Activated CD8-positive, alpha-beta memory T cell treated with anti-CD3 and anti-CD28 coated beads, Interleukin-2, amount 50 U/mL, for 24 hours (primary cell): ENCODE results near the gene ALDH1L2.

Source experiments
- DNase-seq: peaks from one replicate; pipeline ENCODE4 v3.0.0-alpha.2; 2020; ENCODE audit errors: extremely low read depth

The ALDH1L2 gene

DNA sequence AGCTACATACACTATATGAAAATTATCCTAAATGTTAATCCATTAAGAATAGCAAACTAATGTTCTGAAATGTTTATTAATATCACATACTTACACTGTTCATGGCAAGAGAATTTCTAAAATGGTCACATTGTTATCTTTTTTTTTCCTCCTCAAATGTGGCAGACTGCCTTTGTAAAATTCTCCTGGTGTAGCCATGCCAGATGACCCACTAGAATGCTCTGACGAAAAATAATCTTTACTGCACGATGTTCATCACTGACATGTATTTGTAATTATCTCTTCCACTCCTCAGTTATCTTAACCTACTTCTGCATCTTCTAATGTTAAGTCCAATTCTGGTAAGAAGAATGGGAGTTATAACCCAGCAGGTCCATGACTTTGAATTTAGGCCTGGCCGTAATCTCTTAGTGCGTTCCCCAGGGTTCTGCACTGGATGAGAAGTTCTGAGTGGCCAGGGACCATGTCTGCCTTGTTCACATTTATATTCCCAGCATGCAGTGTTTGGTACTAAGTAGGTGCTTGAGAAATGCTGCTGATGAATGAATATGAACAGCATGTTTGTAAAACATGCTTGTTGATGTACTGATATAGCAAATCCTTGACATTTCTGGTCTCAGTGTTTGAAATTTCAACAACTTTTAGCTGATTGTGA is 51.4 kb downstream of the ALDH1L2 start:
- no peak for DNase-seq

DNA sequence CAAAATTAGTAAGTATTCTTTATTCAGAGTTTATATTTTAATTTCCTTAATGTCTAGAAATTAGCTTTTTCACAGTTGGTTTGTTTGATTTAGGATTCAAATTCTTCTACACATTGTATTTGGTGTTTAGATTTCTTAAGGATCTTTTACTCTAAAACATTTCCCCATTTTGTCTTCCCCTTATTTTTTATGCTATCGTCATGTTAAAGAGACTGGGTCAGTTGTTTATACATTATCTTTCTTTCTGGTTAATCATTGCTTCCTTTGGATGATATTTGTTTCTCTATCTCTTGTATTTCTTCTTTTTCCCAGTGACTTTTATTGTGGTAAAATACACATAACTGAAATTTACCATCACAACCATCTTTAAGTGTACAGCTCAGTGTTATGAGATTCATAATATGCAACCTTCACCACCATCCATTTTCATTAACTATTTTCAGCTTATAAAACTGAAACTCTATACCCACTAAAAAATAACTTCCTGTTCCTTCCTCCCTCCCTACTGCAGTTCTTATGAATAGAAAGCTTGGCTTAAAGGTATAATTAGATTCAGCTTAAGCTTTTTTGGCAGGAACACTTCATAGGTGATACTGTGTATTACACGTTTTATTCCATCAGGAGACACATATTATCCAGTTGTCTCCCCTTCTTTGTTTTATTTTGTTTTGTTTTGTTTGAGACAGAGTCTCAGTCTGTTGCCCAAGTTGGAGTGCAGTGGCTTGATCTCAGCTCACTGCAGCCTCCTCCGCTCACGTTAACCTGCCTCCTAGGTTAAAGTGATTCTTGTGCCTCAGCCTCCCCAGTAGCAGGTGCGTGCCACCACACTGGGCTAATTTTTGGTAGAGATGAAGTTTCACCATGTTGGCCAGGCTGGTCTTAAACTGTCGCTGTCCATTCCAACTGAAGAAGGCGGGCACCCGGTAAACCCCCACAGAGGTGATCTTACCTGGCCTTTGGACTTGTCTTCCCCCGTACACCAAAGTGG is 53.1 kb downstream of the ALDH1L2 start:
- no peak for DNase-seq

DNA sequence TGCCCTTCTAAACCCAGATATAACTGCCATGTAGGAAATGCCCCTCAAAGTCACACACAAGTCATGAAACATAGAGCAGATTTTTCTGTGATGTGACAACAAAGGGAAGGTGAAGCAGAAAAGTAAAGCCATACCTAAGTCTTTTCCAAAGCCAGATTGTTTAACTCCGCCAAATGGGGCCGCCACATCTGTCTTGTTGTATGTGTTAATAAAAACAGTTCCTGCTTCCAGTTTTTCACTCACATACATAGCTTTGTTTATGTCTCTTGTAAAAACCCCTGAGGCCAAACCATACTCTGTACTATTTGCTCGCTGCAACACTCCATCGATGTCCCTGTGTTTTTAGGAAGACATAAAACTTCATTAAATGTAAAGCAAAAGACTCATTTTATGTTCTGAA is 57.8 kb downstream of the ALDH1L2 start:
- no peak for DNase-seq

DNA sequence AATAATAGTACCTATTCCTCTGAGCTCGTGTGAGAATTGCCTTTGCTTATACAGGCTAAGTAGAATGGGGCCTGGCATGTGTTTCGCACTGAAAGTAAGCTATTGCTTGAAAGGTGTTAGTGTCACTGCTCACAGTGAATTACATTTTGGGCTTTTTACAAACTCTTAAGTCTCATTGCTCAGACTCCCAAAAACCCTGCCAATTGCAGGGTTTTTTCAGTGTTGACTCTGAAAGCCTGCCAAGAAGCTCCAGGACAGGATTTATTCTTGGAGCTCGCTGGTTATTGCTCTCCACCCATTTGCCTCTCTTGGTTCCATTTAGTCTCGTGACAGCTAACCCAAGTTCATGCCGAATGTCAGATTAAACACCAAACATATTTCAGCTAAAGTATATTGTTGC is 58.4 kb downstream of the ALDH1L2 start:
- no peak for DNase-seq

DNA sequence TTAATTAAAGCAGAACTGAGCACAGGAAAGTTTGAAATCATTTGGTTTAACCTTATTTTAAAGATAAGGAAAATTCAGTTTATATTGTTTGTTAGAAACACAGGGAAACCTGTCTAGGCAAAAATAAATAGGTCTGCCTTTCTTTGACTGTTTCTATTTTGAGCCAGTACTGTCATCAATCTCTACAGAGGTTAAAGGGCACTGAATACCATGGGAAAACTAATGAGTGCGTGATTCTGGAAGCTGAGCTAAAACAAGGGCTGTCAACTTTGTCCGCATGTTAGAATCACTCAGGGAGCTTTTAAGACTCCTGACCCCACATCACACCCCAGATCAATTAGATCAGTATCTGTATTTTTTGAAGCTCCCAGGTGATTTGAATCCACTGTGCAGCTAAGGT is 59.3 kb downstream of the ALDH1L2 start:
- no peak for DNase-seq

DNA sequence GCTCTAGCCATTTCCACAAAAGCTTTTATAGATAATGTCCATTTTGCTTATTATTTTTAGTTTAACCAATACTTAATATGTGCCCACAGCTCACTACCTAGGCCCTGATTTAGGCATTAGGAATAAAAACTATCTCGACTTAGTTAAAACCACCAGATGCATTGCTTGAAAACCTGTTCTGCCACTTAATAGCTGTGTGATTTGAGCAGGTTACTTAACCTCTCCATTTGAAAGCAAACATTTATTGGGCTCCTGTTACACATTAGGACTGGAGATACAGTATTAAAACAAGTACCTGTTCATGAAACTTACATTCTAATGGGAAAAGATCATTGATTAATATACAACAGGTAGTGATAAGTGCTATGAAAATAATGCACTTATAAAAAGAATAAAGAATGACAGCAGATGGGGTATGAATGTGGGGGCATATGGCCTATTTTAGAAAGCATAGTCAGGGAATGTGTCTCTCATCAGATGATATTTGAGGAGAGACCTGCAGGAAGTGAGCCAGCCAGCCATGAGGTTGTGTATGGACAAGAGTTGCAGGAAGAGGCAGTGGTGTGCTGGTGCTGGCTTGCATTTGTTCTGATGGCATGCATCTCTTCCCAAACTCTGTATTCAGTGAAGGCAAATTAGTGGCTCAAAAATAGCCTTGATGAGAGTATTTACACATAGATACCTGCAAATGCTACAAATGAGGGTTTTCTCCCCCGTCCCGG is 63.9 kb downstream of the ALDH1L2 start:
- no peak for DNase-seq

DNA sequence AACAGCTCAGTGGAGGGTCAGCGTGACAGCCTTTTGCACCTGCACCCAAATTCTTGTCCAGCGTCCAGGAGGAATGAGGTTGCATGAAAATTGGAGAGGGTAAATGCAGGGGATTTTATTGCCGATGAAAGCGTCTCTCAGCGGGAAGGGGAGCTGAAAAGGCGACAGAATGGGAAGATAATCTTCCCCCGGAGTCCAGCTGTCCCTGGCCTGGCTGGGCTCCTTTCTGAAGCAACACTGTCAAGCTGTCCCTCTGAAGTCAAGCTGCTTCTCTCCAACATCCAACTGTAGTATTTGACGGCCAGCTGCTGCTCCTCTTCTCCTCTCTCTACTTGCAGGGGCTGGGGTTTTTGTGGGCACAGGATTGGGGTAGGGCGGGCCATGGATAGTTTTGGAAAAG is 65.5 kb downstream of the ALDH1L2 start:
- no peak for DNase-seq

DNA sequence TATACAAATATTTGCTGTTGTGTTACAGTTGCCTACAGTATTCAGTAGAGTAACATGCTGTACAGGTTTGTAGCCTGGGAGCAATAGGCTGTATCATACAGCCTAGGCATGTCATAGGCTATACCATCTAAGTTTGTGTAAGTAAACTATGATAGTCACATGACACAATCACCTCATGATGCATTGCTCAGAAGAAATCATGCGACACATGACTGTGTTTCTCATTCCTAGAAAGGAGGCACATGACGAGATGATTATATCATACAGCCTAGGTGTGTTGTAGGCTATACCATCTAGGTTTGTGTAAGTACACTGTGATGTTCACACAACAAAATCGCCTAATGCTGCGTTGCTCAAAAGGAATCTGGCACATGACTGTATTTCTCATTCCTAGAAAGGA is 66.2 kb downstream of the ALDH1L2 start:
- no peak for DNase-seq

DNA sequence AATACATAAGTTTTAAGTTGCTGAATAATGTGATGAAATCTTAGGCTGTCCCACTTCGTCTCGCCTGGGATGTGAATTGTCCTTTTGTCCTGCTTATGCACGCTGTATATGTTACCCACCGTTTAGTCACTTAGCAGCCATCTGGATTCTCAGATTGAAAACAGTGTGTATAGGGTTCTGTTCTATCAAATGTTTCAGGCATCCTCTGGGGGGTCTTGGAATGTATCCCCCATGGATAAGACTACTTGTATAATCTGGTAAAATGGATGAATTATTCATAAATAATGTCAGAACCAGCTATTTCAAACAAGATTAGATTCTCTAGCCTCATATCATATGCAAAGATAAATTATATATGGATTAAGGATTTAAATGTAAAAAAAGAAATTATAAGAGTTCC is 68.7 kb downstream of the ALDH1L2 start:
- no peak for DNase-seq

DNA sequence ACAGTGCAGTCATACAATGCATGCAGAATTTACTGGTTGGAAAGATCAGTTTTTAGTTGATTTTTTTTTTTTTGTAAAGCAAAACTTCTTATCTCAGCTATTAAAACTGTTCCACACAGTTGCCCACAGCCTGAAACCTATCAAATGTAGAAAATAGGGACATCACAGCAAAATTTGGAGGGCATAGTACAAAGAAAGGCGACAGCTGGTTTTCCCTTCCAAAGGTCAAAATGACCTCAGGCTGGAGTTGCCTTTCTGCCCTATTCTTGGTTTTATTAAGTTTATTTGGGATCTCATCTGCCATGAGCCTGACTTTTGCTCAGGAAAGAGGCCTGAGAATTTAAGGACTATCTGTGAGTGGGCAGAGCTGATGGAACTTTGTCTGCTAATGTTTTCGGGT is 69.7 kb downstream of the ALDH1L2 start:
- DNase-seq = no peak

DNA sequence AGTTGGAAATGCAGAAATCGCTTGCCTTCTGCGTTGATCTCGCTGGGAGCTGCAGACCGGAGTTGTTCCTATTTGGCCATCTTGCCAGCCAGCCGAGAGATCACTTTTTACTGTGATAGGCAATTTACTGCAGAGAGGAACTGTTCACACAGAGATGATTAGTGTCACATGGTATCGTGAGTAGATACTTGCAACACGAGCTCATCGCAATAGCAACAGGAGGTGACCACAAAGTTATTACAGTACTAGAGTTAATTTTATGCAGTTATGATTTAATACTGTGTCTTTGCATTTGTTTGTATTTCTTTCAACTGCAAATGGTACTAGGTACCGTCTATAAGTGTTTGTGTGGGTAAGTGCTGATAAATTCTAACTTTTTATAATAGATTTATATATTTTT is 70.4 kb downstream of the ALDH1L2 start:
- DNase-seq = no peak

DNA sequence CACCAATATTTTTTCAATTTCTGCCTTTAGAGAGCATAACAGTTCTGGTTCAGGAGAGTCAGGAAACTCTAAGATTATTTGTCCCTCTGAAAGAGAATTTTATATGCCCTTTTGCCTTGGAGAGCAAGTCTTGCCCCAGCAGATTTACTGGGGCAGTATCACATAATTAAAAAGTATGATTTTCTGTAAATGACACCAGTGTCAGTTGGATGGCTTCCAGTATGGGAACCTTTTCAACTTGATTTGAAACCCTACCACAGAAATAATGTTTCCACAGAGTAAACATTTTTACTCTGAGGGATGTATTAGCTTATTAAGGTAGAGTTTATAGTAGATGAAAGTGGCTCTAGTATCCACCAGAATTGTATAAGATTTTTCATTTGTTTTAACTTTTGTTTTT is 82.8 kb downstream of the ALDH1L2 start:
- DNase-seq = no peak

DNA sequence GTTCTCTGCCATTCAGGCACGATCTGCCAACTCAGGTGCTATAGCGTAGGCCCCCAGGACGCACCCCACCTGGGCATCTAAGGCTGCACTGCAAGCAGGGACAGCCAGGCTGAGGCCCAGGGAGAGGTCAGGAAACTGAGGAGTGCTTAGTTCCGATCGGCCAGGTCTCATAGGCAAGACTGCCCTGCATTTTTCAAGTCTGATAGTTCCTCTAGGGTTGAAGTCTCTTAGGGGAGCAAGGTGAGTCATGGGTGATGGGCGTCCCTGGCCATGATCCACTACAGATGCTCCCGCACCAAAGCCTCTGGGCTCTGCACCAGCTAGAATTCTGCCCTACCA is 84.9 kb downstream of the ALDH1L2 start:
- DNase-seq = no peak

DNA sequence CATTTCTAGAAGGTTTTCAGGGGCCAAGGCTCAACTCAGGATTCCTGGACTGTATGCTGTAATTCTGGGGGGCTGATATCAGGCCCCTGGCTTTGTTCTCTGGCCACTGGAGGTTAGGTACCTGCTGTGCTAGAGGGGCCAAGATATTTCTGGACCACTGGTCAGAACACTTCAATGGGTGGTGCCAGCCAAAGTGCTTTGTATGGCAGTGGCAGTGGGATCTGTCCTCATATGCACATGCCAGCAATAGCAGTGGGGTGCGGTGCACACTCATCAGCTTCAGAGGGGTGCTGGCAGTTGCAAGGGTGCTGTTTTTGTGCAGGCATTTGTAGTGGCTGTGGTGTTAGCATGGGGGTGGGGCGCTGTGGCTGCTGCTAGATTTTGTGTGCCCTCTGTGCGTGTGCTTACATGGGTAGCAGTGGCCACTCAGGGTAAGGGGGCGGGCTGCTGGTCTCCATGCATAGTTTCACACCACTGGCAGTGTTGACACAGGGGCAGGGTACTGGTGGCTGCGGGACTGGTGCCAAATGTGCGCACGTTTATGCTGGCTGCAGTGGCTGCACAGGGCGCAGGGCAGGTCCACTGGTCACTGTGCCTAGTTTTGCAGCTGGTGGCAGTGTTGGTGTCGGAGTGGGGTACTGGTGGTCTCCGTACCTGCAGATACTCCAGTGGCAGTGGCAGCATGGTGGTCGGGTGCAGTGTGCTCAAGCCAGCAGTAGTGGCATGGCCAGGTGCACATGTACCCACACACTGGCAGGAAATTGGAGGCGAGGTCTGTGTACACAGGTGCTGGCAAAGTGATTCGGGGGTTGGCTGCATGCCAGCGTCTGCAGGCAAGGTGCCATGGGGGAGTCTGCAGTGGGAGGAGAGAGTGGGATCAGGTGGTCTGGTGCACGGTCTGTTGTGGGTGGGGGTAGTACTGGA is 85.6 kb downstream of the ALDH1L2 start:
- DNase-seq = no peak

DNA sequence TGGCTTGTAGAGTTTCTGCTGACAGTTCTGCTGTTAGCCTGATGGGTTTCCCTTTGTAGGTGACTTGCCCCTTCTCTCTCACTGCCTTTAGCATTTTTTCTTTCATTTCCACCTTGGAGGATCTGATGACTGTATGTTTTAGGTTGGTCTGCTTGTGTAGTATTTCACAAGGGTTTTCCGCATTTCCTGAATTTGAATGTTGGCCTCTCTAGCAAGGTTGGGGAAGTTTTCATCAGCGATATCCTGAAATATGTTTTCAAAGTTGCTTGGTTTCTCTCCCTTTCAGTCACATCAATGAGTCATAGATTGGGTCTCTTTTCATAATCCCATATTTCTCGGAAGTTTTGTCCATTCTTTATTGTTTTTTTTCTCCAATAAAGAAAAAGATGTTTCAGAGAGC is 86.7 kb downstream of the ALDH1L2 start:
- DNase-seq = no peak

DNA sequence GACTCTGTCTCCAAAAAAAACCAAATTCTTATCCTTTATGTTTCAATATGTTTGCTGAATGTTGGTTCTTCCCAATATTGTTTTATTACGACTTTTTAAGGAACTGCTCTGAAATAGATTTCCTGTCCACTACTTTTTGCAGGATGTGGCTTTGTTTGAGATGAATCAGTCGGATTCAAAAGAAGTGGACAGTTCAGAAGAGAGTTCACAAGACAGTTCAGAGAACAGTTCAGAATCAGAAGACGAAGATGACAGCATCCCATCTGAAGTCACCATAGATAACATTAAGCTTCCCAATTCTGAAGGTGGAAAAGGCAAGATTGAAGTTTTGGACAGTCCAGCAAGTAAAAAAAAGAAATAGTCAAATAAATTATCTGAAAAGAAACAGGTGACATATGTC is 89.9 kb downstream of the ALDH1L2 start:
- no peak for DNase-seq

DNA sequence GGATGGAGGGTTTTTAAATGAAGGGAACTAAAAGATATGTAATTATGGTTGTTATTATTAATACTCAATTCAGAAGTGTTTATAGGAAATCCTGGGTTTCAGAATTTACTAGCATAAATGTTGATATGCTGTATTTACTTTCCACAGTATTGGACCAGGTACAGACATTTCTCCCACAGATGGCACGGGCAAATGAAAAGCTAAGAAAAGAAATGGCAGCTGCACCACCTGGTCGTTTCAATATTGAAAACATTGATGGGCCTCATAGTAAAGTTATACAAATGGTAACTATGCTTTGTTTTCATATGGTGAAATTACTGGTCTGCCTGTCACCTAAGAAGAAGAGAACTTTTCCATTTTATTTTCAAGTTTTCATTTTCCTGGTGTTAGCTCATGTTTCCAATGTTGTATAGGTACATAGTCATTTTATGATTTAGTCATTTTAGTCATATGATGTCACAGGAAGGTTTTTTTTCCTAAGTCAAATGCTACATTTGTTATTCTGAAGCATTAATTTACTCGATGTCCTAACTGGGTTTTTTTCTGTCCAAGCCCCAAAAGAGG is 92.6 kb downstream of the ALDH1L2 start:
- DNase-seq = no peak

DNA sequence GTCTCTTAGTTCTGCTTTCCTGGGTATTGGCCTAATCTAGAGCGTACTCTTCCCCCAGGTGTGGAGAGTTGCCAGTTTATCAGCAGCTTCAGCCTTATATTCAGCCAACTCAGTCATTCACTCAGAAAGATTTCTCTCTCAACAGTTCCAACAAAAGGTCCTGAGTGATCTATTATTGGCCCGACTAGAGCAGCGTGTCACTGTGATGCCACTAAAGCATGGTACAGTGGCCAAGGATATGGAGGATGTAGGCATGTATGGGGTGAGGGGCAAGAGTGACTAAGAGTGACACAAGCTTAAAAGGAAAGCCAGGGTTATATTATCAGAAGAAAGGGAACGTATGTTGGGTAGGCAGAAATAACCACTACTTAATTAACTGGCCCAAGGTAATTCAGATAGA is 93.3 kb downstream of the ALDH1L2 start:
- no peak for DNase-seq

DNA sequence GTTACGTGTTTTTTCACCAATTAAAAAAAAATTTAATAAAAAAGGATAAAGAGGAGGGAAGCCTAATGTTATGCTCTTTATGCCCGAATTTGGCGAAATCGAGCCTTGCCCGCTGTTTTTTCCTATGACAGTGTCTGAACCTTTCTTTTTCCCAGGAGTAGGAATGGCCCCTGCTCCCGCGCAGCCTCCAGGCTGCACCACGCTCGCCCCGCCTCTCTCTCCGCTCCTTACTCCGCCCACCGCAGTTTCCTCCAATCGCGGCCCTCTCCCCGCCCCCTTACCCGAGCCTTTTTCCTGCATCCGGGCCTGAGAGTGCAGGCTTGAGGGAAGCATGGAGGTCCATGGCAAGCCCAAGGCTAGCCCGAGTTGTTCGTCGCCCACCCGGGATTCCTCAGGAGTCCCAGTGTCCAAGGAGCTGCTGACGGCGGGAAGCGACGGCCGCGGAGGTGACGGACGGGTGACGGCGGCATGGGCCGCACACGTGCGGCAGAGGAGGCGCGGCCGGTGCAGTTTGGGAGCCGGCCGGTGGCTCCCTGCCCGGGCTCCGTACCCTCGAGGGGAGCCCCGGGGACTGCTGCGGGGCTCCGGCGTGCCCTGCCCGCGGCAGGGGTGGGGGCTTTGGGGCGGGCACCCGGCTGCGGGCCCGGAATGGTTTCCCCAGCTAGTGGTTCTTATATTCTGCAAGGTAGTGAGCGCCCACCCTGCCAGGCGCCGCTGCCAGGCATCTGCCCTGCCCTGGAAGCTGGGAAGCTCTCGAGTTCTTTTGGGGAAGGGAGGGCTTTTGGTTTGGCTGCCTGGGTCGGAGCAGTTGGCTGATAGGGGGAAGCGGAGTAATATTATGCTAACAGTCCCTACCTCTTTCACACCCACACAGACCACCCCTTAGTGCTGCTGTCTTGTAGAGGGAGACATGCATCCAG is 98.0 kb downstream of the ALDH1L2 start, which contains the start of gene NOPCHAP1:
Gene NOPCHAP1, plus strand, starts transcription at position 295 of the 920 bp plus-strand sequence. Its CDS starts 37 bp downstream, at position 332.
- DNase-seq = peak; percentile 74

DNA sequence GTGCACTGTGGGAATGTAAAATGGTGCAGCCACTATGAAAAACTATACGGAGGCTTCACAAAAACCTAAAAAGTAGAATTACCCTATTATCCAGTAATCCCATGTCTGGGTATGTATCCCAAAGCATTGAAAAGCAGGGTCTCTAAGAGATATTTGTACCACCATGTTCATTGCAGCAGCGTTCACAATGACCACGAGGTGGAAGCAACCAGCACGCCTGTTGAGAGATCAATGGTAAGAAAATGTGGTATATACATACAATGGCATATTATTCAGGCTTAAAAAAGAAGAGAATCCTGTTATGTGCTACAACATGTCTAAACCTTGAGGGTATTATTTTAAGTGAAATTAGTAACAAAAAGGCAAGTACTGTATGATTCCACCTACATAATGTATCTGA is 99.1 kb downstream of the ALDH1L2 start:
- no peak for DNase-seq
